Trophoblast cell (in vitro differentiated cells and primary cell): ENCODE measurements around the gene SLAMF1.
"Not testable (repeated sequence)": the region's sequence is repeated elsewhere in the genome, so short reads cannot be mapped to it uniquely, and the experiment has no call there.

Experiments
- DNase-seq, 2 donors: peaks; one replicate each; pipeline ENCODE4 v3.0.0-alpha.2; 2016
- H2AFZ ChIP-seq: 2 replicates; pipeline ENCODE4 v1.6.1; 2013; ENCODE audit warnings: low read length, moderate library complexity, mild to moderate bottlenecking; ENCODE audit not compliant: insufficient read depth, poor library complexity
- H2AK5ac ChIP-seq: 2 replicates; pipeline ENCODE4 v1.6.1; 2013; ENCODE audit warnings: mild to moderate bottlenecking, low read length
- H2BK120ac ChIP-seq: 2 replicates; pipeline ENCODE4 v1.6.1; 2013; ENCODE audit warnings: low read length, mild to moderate bottlenecking, moderate library complexity; ENCODE audit not compliant: insufficient read depth, poor library complexity
- H2BK12ac ChIP-seq: 2 replicates; pipeline ENCODE4 v1.6.1; 2013; ENCODE audit warnings: mild to moderate bottlenecking, low read length, moderate library complexity
- H2BK5ac ChIP-seq: 2 replicates; pipeline ENCODE4 v1.6.1; 2013; ENCODE audit warnings: low read length, low read depth, moderate library complexity, mild to moderate bottlenecking; ENCODE audit not compliant: poor library complexity
- H3K14ac ChIP-seq: 2 replicates; pipeline ENCODE4 v1.6.1; 2013; ENCODE audit warnings: mild to moderate bottlenecking, low read length
- H3K18ac ChIP-seq: 2 replicates; pipeline ENCODE4 v1.6.1; 2013; ENCODE audit warnings: mild to moderate bottlenecking, low read length
- H3K23ac ChIP-seq: 2 replicates; pipeline ENCODE4 v1.6.1; 2013; ENCODE audit warnings: low read length
- H3K27ac ChIP-seq: 2 replicates; pipeline ENCODE4 v1.5.1; 2013; ENCODE audit warnings: low read depth, mild to moderate bottlenecking, inconsistent platforms, low read length, moderate library complexity
- H3K27me3 ChIP-seq: 2 replicates; pipeline ENCODE4 v1.6.1; 2013; ENCODE audit warnings: inconsistent platforms, mild to moderate bottlenecking, low read length, moderate library complexity; ENCODE audit not compliant: insufficient read depth
- H3K36me3 ChIP-seq, 2 experiments: 1 replicate in 1 of 2; 2 replicates in 1 of 2; pipeline ENCODE4 v1.6.1; 2013; ENCODE audit warnings: low read length in 2 of 2, mild to moderate bottlenecking in 2 of 2, moderate library complexity in 1 of 2; ENCODE audit not compliant: insufficient read depth in 2 of 2, control insufficient read depth in 1 of 2
- H3K4ac ChIP-seq: 2 replicates; pipeline ENCODE4 v1.6.1; 2013; ENCODE audit warnings: low read depth, mild to moderate bottlenecking, low read length, moderate library complexity
- H3K4me1 ChIP-seq, 2 experiments: 1 replicate in 1 of 2; 2 replicates in 1 of 2; pipeline ENCODE4 v1.6.1; 2013; ENCODE audit warnings: low read length in 2 of 2, mild to moderate bottlenecking in 2 of 2, moderate library complexity in 1 of 2; ENCODE audit not compliant: insufficient read depth in 2 of 2, control insufficient read depth in 1 of 2
- H3K4me2 ChIP-seq: 2 replicates; pipeline ENCODE4 v1.6.1; 2013; ENCODE audit warnings: inconsistent platforms, mild to moderate bottlenecking, low read length, moderate library complexity
- H3K4me3 ChIP-seq: 2 replicates; pipeline ENCODE4 v1.5.1; 2013; ENCODE audit warnings: mild to moderate bottlenecking, low read depth, low read length, inconsistent platforms
- H3K79me1 ChIP-seq: one replicate; pipeline ENCODE4 v1.6.1; 2013; ENCODE audit warnings: low read length
- H3K79me2 ChIP-seq: 2 replicates; pipeline ENCODE4 v1.6.1; 2013; ENCODE audit warnings: low read length, mild to moderate bottlenecking; ENCODE audit not compliant: control insufficient read depth, insufficient read depth, poor library complexity
- H3K9ac ChIP-seq: 2 replicates; pipeline ENCODE4 v1.6.1; 2013; ENCODE audit warnings: mild to moderate bottlenecking, low read length
- H3K9me3 ChIP-seq: 2 replicates; pipeline ENCODE4 v1.6.1; 2013; ENCODE audit warnings: low read depth, mild to moderate bottlenecking, control low read depth, inconsistent platforms, low read length; ENCODE audit not compliant: insufficient read depth
- H4K12ac ChIP-seq: 2 replicates; pipeline ENCODE4 v1.6.1; 2013; ENCODE audit warnings: low read depth, mild to moderate bottlenecking, low read length, moderate library complexity
- H4K8ac ChIP-seq: 2 replicates; pipeline ENCODE4 v1.6.1; 2013; ENCODE audit warnings: low read depth, mild to moderate bottlenecking, low read length, moderate library complexity
- H4K91ac ChIP-seq: one replicate; pipeline ENCODE4 v1.6.1; 2013; ENCODE audit warnings: low read depth, mild to moderate bottlenecking, low read length, moderate library complexity
- WGBS: extraction: QIAGEN DNeasy Blood & Tissue Kit; methylation state at CpG from one replicate; pipeline ENCODE4 v1.1.7; 2013; ENCODE audit warnings: missing lambda C conversion rate; ENCODE audit not compliant: insufficient read length, insufficient coverage; ENCODE audit errors: extremely low coverage; 5-methylcytosine and 5-hydroxymethylcytosine counted together

SLAMF1 gene

DNA sequence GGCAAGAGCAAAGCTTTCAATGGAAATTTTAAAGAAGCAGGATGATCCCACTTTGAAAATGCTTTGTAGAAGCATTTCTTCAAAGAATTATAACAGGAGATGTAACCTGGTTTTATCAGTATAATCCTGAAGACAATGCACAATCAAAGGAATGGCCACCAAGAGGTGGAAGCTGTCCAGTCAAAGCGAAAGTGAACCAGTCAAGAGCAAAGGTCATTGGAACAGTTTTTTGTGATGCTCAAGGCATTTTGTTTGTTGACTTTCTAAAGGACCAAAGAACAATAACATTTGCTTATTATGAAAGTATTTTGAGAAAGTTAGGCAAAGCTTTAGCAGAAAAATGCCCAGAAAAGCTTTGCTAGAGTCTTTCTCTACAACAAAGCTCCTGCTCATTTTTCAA is 62.1 kb downstream of the SLAMF1 start:
- H2AFZ ChIP-seq, result no peak overlapping the region
- no peak overlapping the region for H3K4me3 ChIP-seq
- no peak overlapping the region for H3K27ac ChIP-seq
- H3K4me2 ChIP-seq, result no peak overlapping the region
- no peak overlapping the region for H2BK5ac ChIP-seq
- H2BK120ac ChIP-seq, result no peak overlapping the region
- no peak overlapping the region for H2AK5ac ChIP-seq
- H2BK12ac ChIP-seq, result no peak overlapping the region
- H3K18ac ChIP-seq, result no peak overlapping the region
- H3K27me3 ChIP-seq, result no peaks in the 10 kb centered on the region
- no peaks in the 10 kb centered on the region for H3K4me1 ChIP-seq
- H4K91ac ChIP-seq, result no peak overlapping the region
- H3K14ac ChIP-seq, result no peak overlapping the region
- no peaks in the 10 kb centered on the region for H3K79me1 ChIP-seq
- no peak overlapping the region for H4K8ac ChIP-seq
- no peak for DNase-seq
- no peak overlapping the region for H3K9ac ChIP-seq
- H4K12ac ChIP-seq, result no peak overlapping the region
- H3K23ac ChIP-seq, result no peak overlapping the region
- no peaks in the 10 kb centered on the region for H3K79me2 ChIP-seq
- H3K4ac ChIP-seq, result no peak overlapping the region
- H3K9me3 ChIP-seq, result no peaks in the 10 kb centered on the region
- WGBS, result no CpG with 5 or more reads among the region's 1 CpG
- no peaks in the 10 kb centered on the region for H3K36me3 ChIP-seq

DNA sequence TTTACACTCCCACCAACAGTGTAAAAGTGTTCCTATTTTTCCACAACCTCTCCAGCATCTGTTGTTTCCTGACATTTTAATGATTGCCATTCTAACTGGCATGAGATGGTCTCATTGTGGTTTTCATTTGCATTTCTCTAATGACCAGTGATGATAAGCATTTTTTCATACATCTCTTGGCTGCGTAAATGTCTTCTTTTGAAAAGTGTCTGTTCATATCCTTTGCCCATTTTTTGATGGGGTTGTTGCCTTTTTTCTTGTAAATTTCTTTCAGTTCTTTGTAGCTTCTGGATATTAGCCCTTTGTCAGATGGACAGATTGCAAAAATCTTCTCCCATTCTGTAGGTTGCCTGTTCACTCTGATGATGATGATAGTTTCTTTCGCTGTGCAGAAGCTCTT is 63.9 kb downstream of the SLAMF1 start:
- not testable (repeated sequence) for H2BK5ac ChIP-seq, H3K4me1 ChIP-seq, H4K8ac ChIP-seq, H3K9me3 ChIP-seq, H4K12ac ChIP-seq, H3K4ac ChIP-seq, H3K23ac ChIP-seq, H3K79me1 ChIP-seq, H3K36me3 ChIP-seq, H2AFZ ChIP-seq, H3K27ac ChIP-seq, DNase-seq, H3K27me3 ChIP-seq, H3K9ac ChIP-seq, H3K18ac ChIP-seq, H2AK5ac ChIP-seq, H2BK12ac ChIP-seq, H3K4me2 ChIP-seq, H2BK120ac ChIP-seq, H4K91ac ChIP-seq, H3K14ac ChIP-seq, H3K79me2 ChIP-seq, H3K4me3 ChIP-seq
- no CpG with 5 or more reads among the region's 2 CpGs for WGBS

DNA sequence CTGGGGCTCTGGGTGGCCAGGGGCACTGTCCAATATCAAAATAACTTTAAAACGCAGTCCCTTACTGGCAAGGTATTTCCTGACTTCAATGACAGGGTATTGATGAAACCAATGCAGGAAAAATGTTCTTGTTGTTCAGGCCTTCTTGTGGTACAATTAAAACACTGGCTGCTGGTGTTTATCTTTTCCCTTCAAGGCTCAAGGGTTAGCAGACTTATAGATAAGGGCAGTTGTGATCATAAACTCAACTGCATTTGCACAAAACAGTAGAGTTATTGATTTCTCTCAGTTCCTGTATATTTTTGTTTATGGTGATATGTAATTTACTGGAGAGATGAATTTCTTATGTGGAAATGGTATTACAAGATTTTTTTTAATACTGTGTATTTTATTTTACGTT is 64.9 kb downstream of the SLAMF1 start:
- H3K4me2 ChIP-seq, result no peak overlapping the region

DNA sequence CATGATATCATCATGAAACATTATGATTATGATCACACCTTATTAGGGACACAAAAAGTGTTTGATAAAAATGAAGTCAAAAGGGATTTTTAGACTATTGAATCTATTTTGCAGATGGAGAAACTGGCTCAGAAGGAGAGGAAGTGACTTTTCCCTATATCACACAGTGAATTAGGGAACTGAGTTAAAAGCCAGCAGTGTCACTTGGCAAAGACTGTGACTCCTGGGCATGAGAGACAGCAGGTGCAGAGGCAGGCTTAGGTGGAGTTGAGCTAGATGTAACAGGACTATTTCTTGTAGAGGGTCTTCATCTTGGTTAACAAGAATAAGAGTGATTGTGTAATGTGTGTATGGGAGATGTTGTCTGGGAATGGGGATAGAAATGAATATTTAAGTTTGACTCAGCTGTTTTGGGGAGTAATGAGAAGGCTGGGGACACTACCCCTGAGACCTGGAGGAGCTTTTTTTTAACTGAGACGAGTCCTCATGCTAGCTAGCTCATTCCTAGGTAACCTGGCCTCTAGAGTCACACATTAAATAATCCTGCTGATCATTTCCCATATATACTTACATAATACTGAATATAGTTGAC is 66.5 kb downstream of the SLAMF1 start:
- Histone ChIP-seq H2BK12ac (no peak overlapping the region), H2AFZ (no peak overlapping the region), H3K4me2 (no peak overlapping the region), H3K36me3 (no peaks in the 10 kb centered on the region), H2AK5ac (no peak overlapping the region), H3K9ac (no peak overlapping the region), H3K4ac (no peak overlapping the region), H3K23ac (no peak overlapping the region), H3K27ac (no peak overlapping the region), H3K79me2 (no peaks in the 10 kb centered on the region), H4K8ac (no peak overlapping the region), H3K27me3 (no peaks in the 10 kb centered on the region), H3K4me3 (no peak overlapping the region), H3K79me1 (no peaks in the 10 kb centered on the region), H2BK5ac (no peak overlapping the region), H3K18ac (no peak overlapping the region), H4K91ac (no peak overlapping the region), H3K14ac (no peak overlapping the region), H3K4me1 (no peaks in the 10 kb centered on the region), H2BK120ac (no peak overlapping the region), H3K9me3 (no peaks in the 10 kb centered on the region), H4K12ac (no peak overlapping the region)
- no peak for DNase-seq
- WGBS, result no CpG with 5 or more reads among the region's 1 CpG

More for the DNA sequence above, 64.9 kb downstream of the SLAMF1 start:
- Histone ChIP-seq H3K18ac (no peak overlapping the region), H3K9me3 (no peaks in the 10 kb centered on the region), H3K9ac (no peak overlapping the region), H3K79me2 (no peaks in the 10 kb centered on the region), H3K4me1 (no peaks in the 10 kb centered on the region), H3K23ac (no peak overlapping the region), H4K12ac (no peak overlapping the region), H3K14ac (no peak overlapping the region), H3K4me3 (no peak overlapping the region), H2BK5ac (no peak overlapping the region), H4K91ac (no peak overlapping the region), H2BK12ac (no peak overlapping the region), H4K8ac (no peak overlapping the region), H3K36me3 (no peaks in the 10 kb centered on the region), H3K27me3 (no peaks in the 10 kb centered on the region), H2AFZ (no peak overlapping the region), H3K79me1 (no peaks in the 10 kb centered on the region), H3K27ac (no peak overlapping the region), H3K4ac (no peak overlapping the region), H2BK120ac (no peak overlapping the region), H2AK5ac (no peak overlapping the region)
- no CpG with 5 or more reads among the region's 2 CpGs for WGBS
- no peak for DNase-seq
